HG03457 (cell line): ENCODE data around the gene UNC119.

ENCODE experiments used
- ATAC-seq: cut with Tn5 transposase; IDR thresholded peaks from one replicate; pipeline ENCODE4 v1.9.1; 2021; ENCODE audit warnings: moderate number of reproducible peaks; ENCODE audit not compliant: unreplicated experiment

The UNC119 gene

GRCh38 chr17:28573521-28573920 is 21.1 kb upstream of the UNC119 start:
- ATAC-seq, result no peak

DNA sequence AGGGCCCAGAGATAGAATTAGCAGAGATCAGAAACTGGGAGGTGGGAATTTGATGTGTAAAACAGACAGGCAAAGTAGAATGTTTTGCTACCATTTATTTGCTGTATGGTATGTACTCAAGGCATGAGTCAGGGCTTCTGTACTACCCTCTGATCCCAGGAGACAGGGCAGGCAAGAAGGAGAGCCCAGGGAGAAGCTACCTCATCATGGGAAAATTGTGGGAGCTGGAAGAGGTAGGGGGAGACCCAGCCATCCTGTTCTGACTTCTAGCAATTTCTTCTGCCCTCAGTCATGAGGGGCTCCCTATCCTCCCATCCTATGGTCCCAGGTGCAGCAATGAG is 20.6 kb upstream of the UNC119 start:
- no peak for ATAC-seq

DNA sequence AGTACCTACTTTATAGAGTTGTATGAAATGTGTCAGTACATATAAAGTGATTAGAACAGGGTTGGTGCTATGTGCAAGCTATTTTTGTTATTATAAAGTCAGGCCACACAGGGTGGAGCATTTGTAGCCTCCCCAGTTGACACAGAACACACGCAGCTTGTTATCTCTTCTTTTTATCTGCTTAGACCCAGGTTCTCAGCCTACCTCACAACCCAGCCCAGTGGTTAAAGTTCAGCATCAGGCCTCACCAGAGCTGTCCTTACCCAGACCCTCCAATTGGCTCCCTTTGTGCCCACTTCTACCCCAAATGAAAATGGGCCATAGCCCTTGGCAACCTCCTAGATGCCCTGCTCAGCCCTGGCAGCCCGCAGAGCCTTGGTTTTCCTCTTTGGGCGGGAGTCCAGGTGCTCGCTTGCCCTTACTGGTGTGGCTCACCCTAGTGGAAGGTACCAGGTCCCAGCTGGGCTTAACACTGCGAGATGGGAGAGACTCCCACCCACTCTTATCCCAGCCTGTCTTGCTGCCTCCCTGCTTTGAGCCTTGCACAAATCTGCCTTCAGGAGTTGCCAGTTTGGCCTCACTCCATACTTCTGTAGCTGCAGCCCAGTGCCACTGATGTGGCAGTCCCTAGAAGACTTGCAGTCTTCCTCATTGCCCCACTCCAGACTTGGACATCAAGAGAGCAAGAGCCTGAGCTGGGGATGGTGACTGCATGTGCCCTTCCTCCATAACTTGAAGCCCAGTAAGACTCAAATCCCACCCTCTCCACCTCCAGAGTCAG is 20.0 kb upstream of the UNC119 start:
- ATAC-seq, result no peak

- ATAC-seq, result peak; percentile 68
Observed at GRCh38 chr17:28571361-28572122, 19.1 kb upstream of the UNC119 start, which contains the start of gene PIGS. Gene PIGS (minus strand): TSS chr17:28571524. CDS start chr17:28571496, 28 bp downstream.

DNA sequence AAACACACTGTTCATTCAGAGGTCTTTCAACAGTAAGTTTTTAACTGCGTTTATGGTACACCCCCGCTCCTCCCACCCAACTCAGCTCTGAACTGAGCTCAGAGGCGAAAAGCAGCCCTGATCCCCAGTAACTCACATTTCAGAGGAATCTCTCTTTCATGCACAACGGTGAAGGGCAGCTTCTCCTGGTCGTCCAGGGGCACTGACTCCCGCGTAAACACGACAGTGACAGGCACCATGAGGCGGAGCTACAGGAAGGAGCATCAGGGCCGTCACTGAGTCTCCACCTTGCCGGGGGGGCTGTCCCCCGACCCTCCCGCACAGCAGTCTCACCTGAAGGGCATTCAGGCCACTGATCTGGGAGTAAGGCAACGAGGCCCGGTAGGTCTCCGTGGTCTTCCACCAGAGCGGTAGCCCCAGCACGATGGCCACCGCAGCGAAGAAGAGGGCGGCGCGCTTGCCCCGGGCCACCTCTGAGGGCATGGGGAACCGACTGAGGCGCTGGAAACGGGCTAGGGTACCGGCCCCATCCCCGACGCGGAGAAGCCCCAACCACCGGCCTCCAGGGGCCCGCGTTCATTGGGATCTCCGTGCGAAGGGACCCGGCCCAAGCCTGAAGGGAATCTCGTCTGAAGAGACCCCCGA is 18.4 kb upstream of the UNC119 start:
- no peak for ATAC-seq

DNA sequence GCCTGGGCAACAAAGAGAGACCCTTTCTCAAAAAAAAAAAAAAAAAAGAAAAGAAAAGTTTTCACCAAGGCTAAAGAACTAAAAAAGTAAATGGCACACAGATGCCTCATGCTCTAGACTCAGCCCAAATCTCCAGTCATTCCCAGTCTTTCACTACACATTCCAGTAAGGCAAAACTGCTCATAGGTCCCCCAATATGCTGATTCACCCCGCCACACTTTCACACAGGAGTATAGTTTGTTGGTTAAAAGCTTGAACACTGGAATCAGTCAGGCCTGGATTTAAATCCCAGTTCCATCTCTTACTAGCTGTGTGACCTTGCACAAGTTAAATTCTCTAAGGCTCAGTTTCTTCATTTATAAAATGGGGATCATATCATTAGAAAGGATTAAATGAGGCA is 17.0 kb upstream of the UNC119 start:
- ATAC-seq, result no peak

- no peak for ATAC-seq
Observed at GRCh38 chr17:28567604-28568003, 15.2 kb upstream of the UNC119 start.

- no peak for ATAC-seq
Observed at GRCh38 chr17:28563475-28563874, 11.1 kb upstream of the UNC119 start.

DNA sequence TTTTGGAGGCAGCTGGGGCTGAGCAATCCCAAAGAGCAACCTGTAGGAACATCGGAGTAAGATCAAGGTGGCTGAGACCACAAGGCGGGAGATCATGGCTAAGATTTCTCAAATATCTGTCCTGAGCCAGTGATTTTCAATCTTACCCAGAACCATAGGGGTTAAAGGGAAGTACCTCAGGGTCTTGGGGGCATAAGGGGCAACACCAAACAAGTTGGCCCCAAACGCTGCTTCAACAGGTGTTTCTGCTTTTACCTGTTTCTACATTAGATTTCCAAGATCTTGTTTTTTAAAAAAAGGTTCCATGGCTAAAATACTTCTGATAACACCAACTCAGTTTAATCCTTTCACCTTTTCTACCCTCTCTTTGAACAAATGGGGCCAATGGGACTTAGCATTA is 2.6 kb upstream of the UNC119 start:
- no peak for ATAC-seq

DNA sequence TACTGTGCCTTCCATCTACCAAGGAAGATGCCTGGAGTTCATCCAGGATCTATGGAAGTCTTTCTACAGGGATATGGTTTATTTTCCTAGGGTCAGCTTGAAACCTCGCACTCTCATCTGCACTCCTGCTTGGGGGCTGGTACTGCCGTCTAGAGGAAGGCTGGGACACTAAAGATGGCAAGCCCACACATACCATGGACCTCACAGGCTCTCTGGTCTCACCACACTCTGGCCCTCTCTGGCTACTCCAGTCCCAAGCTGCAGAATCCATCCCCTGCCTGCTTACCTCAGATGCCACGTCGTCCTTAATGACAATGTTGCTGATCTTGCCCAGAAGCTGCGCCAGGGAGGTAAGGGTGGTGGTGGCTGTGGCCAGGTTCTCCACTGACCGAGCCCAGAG is 2.1 kb upstream of the UNC119 start:
- ATAC-seq, result no peak

DNA sequence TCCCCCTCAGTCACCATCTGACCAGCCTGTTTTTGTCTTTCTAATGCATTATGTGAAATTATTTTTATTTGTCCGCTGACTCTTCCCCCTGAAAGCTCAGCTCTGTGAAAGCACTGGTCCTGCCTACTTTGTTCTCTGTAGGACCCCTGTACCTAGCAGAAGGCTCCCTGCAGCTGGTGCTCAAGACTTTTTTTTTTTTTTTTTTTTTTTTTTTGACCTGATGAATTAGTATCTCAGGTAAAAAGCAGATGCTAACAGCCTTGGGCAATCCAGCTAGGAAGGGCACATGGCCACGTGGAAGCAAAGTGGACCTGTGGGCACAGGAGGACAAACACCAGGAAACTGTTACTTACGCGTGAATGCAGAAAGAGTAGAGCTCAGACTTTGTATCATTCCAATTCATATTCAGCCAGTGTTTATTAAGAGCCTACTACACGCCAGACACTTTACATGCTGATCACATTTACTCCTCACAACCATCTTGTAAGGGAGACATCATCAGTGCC is 629 bp upstream of the UNC119 start:
- ATAC-seq, result no peak

GRCh38 chr17:28551421-28552175 is 826 bp downstream of the UNC119 start:
- no peak for ATAC-seq

DNA sequence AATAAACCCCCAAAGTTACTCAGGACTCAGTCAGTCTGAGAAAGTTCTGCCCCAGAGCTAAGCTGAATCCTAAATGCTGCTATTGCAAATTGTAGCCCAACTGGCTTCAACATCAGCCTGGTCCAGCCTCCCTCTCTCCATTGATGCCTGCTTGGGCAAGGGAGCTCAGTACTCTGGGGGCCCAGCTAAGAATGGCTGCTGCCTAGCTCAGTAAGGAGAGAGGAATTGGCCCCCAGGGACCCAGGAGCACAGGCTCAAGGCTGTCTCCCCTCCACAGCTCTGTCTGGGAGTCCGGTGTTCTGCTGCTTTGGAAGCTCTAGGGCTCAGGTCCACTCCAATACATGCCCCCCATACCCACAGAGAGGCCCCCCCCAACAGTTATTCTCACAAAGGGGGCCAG is 1.6 kb downstream of the UNC119 start:
- ATAC-seq, result no peak

GRCh38 chr17:28549236-28550132 is 2.9 kb downstream of the UNC119 start:
- no peak for ATAC-seq

DNA sequence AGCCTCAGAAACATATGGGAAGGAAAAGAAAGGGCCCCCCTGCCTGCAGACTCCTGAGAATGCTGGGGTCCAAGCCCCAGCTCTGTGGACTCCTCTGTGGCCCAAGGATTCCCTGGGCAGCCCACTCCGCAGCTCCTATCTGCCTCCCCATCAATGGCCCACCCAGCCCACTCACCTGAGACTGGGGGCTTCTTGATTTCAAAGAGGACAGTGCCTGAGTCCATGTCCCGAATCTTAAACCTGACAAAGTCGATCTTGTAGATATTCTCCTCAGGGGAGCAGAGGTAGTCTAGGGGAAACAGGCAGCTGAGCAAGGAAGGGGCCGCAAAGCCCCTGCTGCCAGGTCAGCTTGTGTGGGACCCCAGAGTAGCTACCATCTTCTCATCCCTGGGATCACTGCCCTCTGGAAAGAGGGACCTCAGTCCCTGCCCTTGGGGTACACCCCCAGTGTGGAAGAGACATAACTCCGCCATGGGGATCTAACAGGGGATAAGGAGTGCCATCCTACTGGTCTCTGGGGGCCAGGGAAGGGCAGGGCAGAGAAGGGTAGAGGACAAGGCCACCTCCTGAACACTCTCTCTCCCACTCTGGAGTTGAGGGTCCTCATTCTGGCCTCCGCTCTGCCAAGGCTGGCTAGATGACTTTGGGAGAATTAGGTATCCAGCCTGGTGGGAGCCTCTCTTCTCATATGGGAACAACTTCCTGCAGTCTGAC is 3.9 kb downstream of the UNC119 start:
- no peak for ATAC-seq

- ATAC-seq, result no peak
Observed at GRCh38 chr17:28547623-28548416, 4.6 kb downstream of the UNC119 start.

GRCh38 chr17:28547096-28547622 is 5.3 kb downstream of the UNC119 start:
- no peak for ATAC-seq

- no peak for ATAC-seq
Observed at GRCh38 chr17:28545787-28546415, 6.5 kb downstream of the UNC119 start.
